ENCODE results near the gene WDR75.
"Not testable (repeated sequence)": the region's sequence is repeated elsewhere in the genome, so short reads cannot be mapped to it uniquely, and the experiment has no call there.

Gene WDR75

DNA sequence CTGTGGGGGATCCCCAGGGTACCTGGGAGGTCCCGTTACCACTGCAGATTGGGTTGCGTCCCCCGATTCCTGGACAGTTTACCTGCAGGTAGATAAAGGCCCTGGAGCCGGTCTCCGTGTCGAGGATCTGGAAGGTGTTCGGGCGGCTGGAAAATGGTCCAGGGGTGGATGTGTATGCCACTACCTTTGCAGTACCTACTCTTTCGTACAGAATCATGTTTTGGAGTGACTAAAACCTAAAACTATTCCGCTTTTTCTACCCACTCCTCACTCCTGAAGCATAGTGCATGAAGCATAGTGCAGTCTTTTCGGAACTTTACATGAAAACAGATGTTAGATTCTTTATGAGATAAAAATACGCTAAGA, 418 bp downstream of the WDR75 start:
- DNase-seq, result no peak

DNA sequence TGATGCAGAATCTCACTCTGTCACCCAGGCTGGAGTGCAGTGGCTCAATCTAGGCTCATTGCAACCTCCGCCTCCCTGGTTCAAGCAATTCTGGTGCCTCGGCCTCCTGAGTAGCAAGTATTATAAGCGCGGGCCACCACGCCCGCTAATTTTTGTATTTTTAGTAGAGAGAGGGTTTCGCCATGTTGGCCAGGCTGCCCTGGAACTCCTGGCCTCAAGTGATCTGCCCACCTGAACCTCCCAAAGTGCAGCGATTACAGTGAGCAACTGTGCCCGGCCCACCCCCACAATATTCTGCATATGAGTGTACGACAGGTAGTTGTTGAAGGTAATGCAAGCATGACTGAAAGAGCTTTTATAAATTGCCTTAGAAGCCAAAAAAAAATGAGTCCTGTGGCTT, 1.2 kb downstream of the WDR75 start:
- DNase-seq, result no peak

DNA sequence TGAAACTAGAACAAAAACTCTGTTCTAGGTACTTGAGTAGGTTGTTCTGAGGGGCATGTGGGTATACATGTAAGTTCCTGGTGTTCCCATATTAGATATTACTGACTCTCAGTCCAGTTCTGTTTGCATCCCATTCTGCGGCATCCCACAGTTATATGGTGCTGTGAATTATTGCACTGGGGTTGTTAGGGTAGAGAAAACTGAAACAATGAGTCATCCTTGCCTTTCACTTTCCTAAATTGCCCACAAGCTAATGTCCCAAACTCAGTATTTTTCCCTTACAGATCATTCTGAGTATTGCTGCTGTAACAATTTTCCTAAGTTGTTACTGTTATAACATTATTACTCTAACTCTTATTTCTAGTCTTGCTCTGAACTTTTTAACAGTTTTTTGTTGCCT, 3.0 kb downstream of the WDR75 start:
- DNase-seq, result peak in 1 of 5 donors; percentile 33

DNA sequence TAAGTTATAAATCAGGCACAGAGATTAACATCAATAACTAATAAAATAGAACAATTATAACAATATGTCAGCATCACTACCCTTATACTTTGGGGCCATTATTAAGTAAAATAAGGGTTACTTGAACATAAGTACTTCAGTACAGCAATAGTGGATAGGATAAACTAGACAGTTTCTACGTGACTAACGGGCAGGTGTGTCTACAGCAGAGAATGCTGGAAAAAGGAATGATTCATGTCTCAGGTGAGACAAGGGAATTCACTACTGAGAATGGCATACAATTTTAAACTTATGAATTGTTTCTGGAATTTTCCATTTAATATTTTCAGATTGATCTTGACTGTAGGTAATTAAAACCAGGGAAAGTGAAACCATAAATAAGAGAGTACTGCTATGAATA, 5.5 kb downstream of the WDR75 start:
- DNase-seq, result no peak

DNA sequence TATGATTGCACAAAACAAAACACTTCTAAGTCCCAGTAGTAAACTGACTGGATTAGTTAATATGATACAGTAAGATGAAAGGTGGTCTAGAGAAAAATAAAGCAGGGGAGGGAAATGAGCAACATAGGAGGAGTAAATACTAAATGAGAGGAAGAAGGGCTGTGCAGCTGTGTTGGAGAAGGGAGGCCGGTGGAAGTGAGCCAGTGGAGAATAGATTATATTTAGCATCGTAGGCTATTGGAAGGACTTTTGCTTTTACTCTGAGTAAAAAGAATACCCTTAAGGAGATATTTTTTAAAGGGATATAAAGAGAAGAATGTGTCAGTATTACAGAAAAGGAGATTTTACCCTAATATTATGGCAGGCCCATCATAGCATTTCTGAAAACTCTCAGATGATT, 12.7 kb downstream of the WDR75 start:
- DNase-seq, result no peak

DNA sequence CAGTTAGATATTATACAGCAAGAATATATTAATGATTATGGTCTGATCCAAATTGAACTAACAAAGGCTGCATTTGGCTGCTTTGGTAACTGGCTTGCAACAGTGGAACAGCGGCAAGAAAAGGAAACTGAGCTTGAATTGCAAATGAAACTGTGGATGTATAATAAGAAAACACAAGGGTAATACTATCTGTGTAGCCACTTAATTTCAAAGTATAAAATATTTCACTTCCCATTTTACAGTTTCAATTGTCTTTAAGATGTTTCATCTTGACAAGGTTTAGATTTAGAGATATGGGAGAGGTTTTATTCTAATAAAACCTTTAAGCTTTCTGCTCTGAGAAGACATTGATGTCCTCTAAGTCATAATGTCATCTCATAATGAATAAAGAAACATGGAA, 23.8 kb downstream of the WDR75 start:
- DNase-seq, result no peak

DNA sequence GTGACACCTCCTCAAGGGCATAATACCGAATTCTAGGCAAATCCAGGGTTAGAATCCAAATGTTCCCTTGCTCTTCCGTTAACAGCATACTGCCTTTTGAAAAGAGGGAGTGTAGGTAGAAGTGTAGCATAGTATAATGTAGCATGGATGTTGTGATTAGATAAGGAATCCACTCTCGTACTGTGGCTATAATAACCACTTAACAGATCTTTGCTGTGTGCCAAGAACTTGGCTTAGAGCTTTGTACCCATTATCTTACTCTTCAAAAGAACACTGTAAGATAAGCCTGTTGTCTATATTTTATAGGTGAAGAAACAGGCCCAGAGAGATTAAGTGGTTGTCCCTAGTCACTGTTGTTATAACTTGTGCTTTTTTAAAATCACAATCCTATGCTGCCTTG, 24.2 kb downstream of the WDR75 start:
- no peak for DNase-seq

DNA sequence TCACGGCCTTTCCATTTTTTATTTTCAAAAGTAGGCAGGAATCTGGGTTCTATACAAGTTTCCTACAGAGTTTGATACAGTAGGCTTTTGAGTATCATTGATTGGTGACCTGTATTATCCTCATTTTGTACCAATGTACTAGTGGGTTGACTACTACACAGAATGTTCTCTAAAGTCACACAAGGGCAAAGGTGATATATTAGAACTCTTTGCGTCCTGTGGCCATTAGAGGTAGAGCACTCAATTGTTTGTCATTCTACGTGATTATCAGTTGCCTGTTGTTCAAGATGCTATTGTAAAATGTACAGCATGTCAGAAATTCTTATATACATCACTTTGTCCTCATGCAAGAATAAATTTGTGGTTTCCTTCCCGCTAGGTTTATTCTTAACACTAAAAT, 24.8 kb downstream of the WDR75 start:
- DNase-seq, result no peak

DNA sequence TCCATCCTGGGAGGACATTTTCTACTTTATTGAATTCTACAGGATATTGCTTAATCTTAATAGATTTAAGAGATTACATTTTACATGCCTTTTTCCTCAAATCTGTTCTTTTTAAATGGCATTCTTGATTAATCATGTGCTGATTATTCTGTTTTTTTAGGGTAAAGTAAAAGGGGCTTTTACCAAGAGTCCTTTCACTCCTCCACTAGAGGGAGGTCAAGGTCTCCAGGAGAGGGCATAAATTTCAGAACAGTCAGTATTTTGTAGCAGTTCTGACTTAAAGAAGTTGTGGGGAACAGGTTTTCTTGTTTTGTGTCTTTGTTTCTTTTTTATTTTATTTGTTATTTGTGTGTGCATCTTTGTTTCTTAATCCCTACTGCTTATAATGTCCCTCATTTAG, 25.4 kb downstream of the WDR75 start:
- no peak for DNase-seq

DNA sequence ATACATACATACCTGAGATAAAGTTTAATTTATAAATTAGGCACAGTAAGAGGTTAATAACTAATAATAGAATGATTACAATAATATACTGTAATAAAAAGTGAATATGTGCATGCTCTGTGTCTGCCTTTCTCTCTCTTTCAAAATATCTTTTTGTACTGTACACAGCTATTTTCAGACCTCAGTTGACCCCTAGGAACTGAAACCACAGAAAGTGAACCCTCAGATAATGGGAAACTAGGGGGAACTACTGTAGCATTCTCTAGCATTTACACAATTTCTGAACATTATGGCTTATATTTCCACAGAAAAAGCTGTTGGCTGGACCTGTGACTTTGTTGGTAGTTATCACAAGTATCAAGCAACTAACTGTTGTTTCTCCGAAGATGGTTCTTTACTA, 25.9 kb downstream of the WDR75 start:
- DNase-seq, result no peak

DNA sequence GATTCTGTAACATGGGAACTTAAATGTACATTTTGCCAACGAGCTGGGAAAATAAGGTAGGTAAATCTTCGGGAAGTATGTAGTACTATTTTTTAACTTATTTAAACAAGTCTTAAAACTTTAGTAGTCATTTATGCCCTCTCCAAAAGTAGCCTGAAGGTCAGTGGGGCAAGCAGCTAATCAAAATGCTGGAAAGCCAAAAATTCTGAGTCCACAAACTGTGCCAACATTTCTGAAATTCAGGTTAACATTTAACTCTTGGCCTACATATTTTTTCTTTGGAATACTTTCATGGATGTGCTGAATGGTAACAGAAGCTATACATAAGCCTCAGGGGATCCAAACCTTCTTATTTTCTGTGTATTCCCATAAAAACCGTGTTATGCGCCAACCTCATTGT, 26.3 kb downstream of the WDR75 start:
- DNase-seq, result no peak

DNA sequence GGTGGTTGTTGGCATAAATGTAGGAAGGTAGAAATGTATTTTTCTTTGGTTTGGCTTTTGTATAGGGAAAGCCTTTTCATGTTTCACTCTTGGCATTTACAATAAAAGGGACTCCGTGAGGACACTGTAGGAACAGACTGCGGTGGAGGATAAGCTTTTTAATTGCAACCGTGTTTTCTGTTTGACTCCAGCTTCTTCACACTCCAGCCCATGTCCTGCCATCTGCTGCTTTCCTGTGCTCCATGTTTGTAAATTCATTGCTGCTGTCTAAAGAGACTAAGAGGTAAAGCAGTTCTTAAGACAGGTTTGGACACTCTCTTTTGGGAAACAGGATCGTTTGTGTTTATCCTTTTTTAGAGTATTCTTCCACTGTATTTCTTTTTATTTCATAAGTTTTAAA, 33.3 kb downstream of the WDR75 start:
- no peak for DNase-seq

DNA sequence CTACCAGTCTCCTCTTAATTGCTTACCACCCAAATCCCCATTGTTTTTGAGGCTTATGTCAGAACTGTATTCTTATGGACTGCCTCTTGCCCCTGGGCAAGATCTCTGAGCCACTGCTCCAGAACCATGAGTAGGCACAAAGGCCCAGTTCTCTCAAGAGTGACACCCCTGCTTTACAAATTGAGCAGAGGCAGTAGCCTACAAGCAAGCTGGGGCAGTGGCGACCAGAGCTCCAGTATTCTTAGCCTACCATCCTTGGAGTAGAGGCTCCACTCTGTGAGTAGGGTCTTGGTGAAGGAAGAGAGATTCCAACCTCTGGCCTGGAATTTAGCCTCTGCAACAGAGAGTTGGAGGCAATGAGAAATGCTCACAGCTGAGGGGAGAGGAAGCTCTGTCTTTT, 36.5 kb downstream of the WDR75 start:
- no peak for DNase-seq

DNA sequence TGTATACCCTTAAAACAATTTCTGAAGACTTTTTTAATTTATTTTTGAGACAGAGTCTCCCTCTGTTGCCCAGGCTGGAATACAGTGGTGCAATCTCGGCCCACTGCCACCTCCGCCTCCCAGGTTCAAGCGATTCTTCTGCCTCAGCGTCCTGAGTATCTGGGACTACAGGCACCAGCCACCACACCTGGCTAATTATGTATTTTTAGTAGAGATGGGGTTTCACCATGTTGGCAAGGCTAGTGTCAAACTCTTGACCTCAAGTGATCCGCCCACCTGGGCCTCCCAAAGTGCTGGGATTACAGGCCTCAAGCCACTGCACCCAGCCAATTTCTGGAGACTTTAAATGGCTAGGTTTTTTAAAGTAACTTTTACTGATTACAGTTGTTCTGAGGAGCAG, 37.0 kb downstream of the WDR75 start:
- DNase-seq, result not testable (repeated sequence)

DNA sequence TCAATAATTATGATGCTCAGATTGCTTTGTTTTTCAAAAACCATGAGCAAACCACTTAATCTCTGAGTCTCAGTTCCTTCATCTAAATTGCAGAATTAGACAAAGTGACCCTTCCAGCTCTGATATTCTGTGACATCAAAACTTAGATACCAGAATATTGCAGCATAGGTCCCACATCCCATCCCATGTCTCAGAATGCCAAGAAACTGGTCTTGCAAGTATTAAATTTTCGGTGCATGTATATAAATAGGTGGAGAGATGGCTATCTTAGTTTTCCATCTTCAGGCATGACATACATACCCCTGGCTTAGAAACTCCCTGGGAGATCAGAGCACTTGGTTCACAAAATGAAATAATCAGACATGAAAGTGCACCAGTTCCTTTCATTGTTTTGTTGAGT, 39.8 kb downstream of the WDR75 start:
- DNase-seq, result no peak

DNA sequence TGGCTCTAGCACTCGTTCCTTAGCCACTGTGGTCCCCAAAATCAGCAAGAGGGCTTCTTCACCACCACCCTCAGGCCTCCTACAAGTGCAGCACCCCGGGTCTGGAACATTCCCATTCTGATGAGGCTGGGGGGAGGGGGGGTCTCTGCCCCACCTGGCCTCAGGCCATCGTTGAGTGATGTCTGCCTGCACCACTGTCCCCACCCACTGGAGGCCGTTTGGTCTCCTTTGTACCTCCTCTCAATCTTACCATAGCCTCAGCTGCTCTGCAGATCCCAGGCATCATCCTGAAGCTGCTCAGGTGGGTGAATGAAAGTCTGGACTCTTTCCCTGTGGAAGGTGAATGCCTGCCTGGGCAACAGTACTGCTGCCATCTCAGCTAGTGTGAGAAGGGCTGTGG, 42.3 kb downstream of the WDR75 start:
- no peak for DNase-seq

DNA sequence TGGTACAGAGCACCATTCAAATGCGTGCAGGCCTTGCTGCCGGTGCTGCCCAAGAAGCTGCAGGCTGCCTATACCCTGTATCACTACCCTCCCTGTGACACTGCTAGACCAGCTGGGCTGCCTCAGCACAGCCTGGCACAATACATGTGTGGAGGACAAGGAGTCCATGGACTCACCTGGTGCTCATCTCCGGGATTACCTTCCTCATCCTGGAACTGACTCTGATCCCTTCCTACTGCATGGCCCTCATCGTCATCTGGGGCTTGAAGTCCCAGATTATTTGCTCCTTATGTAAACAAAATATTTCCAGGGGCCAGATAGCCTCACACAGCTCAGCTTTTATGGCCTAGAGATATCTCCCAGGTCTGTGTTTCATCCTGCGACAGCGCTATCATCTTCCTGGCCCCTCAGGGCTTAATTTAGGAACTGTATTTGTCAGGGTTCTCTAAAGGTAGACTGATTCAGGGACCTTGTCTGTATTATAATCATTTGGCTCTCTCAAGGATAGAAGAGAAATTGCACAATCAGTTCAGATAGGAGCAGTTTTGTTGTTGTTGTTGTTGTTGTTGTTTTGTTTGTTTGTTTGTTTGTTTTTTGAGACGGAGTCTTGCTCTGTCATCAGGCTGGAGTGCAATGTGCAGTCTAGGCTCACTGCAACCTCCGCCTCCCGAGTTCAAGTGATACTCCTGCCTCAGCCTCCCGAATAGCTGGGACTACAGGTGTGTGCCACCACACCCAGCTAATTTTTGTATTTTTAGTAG, 42.9 kb downstream of the WDR75 start:
- no peak for DNase-seq

DNA sequence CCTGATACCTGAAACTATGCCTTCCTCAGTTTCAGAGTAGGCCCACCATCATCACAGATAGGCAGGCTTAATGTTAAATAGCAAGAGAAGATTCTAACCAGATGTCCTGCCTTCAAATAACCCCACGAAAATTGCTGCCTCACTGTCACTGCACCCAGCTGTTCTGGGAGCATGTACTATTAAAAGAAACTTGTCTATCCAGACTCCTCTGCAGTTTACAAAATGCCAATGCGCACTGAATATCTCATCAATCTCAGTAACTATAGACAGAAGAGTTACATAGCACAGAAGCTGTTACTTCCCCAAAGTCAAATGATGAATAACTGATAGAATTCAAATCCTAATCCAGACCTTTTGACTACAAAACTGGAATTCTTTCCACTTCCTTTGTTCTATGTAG, 43.9 kb downstream of the WDR75 start:
- no peak for DNase-seq

DNA sequence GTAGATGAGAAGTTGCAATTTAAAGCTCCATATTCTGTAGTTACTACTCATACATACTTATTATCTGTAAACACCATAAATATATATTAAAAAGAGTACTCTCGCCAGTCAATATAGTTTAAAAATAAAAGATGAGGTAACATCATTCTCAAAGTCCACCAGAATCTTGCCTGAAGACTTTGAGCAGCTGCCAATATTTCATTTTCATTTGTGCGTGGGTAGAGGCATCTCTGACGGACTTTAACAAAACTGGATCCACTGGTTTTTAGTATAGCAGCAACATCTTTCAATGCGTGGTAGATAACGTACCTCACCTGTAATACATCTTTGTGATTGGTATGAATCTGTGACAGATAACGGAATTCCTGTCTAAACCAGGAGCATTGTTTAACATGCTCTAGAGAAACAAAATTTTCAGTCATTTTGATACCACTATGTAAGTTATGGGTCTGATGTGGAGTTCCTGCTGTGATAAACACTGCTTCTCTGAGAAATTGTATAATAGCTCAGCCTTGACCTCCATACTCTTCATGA, 45.0 kb downstream of the WDR75 start:
- no peak for DNase-seq

DNA sequence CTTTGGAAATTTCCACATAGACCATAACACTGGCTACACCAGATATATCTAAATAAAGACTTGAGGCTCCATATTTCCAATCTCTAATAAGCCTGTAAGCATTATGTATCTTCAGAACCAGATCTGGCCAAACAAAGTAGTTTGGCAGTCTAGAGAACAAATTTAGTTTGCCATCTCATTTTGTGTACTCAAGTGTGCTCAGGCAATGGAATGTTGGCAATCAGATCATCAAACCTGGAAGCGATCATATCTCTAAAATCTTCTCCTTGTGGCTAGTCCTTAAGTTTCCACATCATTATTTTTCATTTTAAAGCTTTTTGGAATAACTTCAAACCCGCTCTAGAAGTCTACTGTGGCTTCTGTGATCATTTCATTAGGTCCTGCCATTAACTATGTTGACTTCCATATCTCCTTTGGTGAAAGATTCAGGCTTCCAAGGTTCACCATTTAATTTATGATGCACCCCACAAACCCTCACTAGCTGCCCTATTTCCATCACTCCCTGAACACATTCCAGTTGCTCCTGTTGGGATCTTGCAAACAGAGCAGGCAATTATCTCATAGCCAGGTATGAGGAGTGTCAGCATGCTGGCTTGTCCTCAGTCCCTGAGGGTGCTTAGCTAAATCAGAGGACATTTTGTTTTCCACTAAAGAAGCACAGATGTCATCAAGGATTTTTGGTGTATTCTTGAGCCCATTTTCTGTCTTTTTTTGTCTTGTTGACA, 46.2 kb downstream of the WDR75 start:
- no peak for DNase-seq

DNA sequence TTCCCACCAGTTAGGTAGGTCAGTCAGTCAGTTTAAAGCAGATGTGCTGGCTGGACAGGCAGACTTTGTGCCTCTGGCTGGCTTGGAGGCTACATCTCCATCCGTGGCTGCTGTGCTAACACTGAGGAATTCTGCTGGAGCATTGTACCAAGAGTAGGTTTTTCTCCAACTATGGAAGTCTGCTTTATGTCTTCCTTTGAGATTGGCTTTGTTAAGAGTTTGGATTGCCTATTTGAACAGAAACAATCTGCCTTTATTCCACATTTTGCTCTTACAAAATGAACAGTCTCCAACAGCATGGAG, 46.7 kb downstream of the WDR75 start:
- DNase-seq, result no peak

DNA sequence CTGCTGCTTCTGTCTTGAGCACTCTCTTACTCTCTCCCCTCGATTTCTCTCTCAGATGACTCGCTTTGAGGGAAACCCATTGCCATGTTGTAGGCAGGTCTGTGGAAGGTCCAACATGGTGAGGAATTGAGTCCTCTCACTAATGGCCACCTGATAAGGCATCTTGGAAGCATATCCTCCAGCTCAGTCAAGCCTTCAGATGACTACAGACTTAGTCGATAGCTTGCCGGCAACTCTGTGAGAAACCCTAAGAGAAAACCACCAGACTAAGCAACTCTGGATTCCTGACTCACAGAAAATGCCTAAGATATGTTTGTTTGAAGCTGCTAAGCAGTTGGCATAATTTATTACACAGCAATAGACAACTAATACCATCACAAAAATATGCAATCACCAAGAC, 51.2 kb downstream of the WDR75 start:
- no peak for DNase-seq

DNA sequence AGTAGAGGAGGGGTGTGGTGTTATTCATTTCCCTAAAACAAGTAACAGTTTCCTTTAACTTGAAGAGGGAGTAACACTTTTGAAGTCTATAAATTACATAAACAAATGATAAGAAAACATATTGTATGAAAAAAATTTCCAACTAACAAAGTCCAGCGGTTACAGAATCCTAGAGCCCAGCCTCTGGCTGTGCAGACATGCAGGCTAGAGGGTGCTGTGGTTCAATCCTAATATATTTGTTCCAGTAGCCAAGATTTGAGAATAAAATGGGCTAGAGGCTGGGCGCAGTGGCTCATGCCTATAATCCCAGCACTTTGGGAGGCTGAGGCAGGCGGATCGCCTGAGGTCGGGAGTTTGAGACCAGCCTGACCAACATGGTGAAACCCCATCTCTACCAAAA, 56.9 kb downstream of the WDR75 start:
- no peak for DNase-seq

DNA sequence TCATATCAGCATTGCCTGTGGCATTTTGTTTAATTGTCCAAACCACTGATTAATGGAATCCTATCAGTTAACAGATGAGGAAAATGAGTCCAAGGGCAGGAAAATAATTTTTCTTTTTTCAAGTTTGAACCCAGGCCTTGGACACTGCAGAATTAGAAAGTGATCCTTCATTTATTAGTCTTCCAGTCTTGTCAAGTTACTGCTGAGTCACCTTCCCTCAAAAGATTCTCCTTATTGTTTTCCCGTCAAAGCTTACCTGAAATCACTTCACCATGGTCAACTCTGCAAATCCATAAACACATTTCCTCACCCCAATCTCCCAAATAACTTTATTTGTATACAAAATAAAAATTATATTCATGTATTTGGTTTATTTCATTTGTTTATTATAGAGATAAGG, 57.9 kb downstream of the WDR75 start:
- DNase-seq, result no peak

All from T-helper 1 cell (primary cell).